Tibial nerve (tissue), 3 donors: ENCODE measurements around the gene DEPP1.

Source experiments
- CTCF ChIP-seq, 5 experiments: fragments of 200-600 bp in 3 of 5; fragments of 450-650 bp in 2 of 5; sonication (generic) in 3 of 5; IDR thresholded peaks; one replicate each; pipeline ENCODE4 v1.5.1; 2016 to 2019; ENCODE audit warnings: antibody characterized with exemption in 5 of 5, mild to moderate bottlenecking in 3 of 5, moderate library complexity in 2 of 5
- POLR2A ChIP-seq, 2 donors: fragments of 450-650 bp; IDR thresholded peaks; one replicate each; pipeline ENCODE4 v1.6.1; 2017; ENCODE audit warnings: antibody characterized with exemption in 2 of 2, mild to moderate bottlenecking in 2 of 2, moderate library complexity in 2 of 2

- TF ChIP-seq CTCF (IDR thresholded peaks at IDR 0.05) (no peak), POLR2A (IDR thresholded peaks at IDR 0.05) (no peak)
Measured at GRCh38 chr10:44988957-44989585, 10.5 kb upstream of the DEPP1 start.
